OCI-LY1 (cell line): ENCODE data around the gene GPRIN3.

ENCODE experiments used
- CTCF ChIP-seq: fragments of 200-600 bp; sonication (generic), shearing (Covaris generic); IDR thresholded peaks from 2 replicates; pipeline ENCODE4 v1.5.1; 2017; ENCODE audit warnings: mild to moderate bottlenecking, antibody characterized with exemption, low read length, moderate library complexity, mixed read lengths
- EZH2 ChIP-seq: fragments of 200-600 bp; sonication (generic), shearing (Covaris generic); IDR thresholded peaks from 2 replicates; pipeline ENCODE4 v1.8.0; 2017; ENCODE audit warnings: borderline replicate concordance, mixed run types, mild to moderate bottlenecking, antibody characterized with exemption, low read length, moderate library complexity, mixed read lengths

- TF ChIP-seq EZH2 (no peak), CTCF (no peak)
Measured at GRCh38 chr4:89230271-89230670, 77.3 kb downstream of the GPRIN3 start.
